ENCODE measurements around the gene PPP1R1C. TPM values are rescaled to one million over a fixed set of nuclear protein-coding genes. Genes with fewer than 3 reads are reported as not detected.

The PPP1R1C gene
- total RNA-seq, 4 donors from 2014 or later = 1.1 to 27.4 TPM; not detected in 2

DNA sequence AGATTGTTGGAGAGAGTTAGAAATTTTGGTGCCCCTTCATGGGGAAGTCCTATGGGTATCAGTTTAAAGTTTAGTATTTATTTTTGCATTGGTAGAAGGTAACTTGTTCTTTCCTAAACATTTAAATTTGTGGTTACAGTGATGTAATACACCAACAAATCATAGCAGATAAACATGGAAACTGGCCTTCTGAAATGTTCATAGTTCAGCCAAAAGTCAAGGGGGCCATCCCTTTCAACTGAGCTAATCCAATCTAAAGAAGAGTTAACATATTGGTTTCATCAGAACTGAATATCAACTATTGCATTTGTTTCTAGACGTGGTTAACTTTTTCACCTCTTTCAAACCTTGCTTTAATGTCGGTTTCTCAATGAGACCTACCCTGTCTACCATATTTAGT is 46.3 kb downstream of the PPP1R1C start:
- Histone ChIP-seq H3K27ac (no peak overlapping the region), H3K9me3 (no peaks in the 10 kb centered on the region), H3K27me3 (no peaks in the 10 kb centered on the region), H3K4me3 (no peak overlapping the region), H3K4me1 (no peaks in the 10 kb centered on the region), H3K36me3 (no peaks in the 10 kb centered on the region)
- no peak for DNase-seq
- TF ChIP-seq, protein P1, sequence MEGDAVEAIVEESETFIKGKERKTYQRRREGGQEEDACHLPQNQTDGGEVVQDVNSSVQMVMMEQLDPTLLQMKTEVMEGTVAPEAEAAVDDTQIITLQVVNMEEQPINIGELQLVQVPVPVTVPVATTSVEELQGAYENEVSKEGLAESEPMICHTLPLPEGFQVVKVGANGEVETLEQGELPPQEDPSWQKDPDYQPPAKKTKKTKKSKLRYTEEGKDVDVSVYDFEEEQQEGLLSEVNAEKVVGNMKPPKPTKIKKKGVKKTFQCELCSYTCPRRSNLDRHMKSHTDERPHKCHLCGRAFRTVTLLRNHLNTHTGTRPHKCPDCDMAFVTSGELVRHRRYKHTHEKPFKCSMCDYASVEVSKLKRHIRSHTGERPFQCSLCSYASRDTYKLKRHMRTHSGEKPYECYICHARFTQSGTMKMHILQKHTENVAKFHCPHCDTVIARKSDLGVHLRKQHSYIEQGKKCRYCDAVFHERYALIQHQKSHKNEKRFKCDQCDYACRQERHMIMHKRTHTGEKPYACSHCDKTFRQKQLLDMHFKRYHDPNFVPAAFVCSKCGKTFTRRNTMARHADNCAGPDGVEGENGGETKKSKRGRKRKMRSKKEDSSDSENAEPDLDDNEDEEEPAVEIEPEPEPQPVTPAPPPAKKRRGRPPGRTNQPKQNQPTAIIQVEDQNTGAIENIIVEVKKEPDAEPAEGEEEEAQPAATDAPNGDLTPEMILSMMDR (IDR thresholded peaks at IDR 0.05) = no peak
- no peak for TF ChIP-seq POLR2A (IDR thresholded peaks at IDR 0.05)
- intact Hi-C loops (cut with DNase I; ENCODE audit: low total_unique reads) = no loop called here

- H3K27ac ChIP-seq = no peak overlapping the region
- no peak for DNase-seq
- no peaks in the 10 kb centered on the region for H3K9me3 ChIP-seq
- H3K4me1 ChIP-seq = no peaks in the 10 kb centered on the region
- H3K36me3 ChIP-seq = no peaks in the 10 kb centered on the region
- intact Hi-C loops (cut with DNase I; ENCODE audit: low total_unique reads) = no loop called here
- H3K4me3 ChIP-seq = no peak overlapping the region
- H3K27me3 ChIP-seq = no peaks in the 10 kb centered on the region
- TF ChIP-seq, protein P1 (IDR thresholded peaks at IDR 0.05) = no peak
- no peak for TF ChIP-seq POLR2A (IDR thresholded peaks at IDR 0.05)
These were observed 47.8 kb downstream of the PPP1R1C start for GRCh38 chr2:182033449-182033848.

- no peaks in the 10 kb centered on the region for H3K9me3 ChIP-seq
- no peaks in the 10 kb centered on the region for H3K27me3 ChIP-seq
- no peaks in the 10 kb centered on the region for H3K4me1 ChIP-seq
- H3K4me3 ChIP-seq = no peak overlapping the region
- H3K36me3 ChIP-seq = no peaks in the 10 kb centered on the region
- intact Hi-C loops (cut with DNase I; ENCODE audit: low total_unique reads) = no loop called here
- no peak for TF ChIP-seq POLR2A (IDR thresholded peaks at IDR 0.05)
- TF ChIP-seq, protein P1 (IDR thresholded peaks at IDR 0.05) = no peak
- DNase-seq = no peak
- H3K27ac ChIP-seq = no peak overlapping the region
These were observed 52.9 kb downstream of the PPP1R1C start for GRCh38 chr2:182038576-182038975.

DNA sequence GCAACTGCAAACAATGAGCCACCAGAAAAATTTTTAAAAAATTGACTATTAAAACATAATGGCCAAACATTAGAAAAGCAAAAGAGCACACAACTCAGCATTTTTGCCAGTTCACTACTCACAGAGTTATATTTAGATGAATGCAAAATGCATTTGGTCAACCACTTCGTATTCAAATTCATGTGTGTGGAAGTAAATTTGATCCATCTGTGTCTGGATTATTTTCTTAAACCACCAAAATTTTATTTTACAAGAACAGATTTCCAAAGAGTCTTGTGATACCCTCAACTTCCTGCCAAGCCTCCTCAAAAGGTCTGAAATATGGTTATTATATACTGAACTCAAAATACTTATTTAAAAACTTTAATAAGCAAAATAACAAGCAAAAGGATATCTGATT is 57.4 kb downstream of the PPP1R1C start:
- H3K4me1 ChIP-seq = no peaks in the 10 kb centered on the region
- no peak overlapping the region for H3K4me3 ChIP-seq
- DNase-seq = no peak
- H3K9me3 ChIP-seq = no peaks in the 10 kb centered on the region
- H3K27me3 ChIP-seq = no peaks in the 10 kb centered on the region
- intact Hi-C loops (cut with DNase I; ENCODE audit: low total_unique reads) = no loop called here
- TF ChIP-seq, protein P1 (IDR thresholded peaks at IDR 0.05) = no peak
- no peak for TF ChIP-seq POLR2A (IDR thresholded peaks at IDR 0.05)
- H3K27ac ChIP-seq = no peak overlapping the region
- H3K36me3 ChIP-seq = no peaks in the 10 kb centered on the region

DNA sequence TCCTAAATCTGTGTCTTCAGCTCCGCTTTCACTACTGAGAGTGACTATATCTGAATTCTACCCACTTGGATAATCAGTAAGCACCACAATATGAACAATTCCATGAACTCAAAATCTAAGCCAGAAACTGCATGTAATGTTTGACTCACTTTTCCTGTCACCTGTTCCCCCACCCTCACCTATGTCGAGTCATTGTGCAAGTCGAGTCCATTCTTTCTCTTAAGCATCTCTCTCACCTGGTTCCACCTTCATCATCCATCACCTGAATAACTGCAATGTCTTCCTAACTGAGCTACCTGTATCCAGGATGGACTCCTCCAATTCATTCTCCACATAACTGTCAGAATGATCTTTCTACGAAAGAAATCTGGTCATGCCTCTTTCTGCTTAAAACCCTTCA is 58.2 kb downstream of the PPP1R1C start:
- no peaks in the 10 kb centered on the region for H3K9me3 ChIP-seq
- no peak for TF ChIP-seq POLR2A (IDR thresholded peaks at IDR 0.05)
- TF ChIP-seq, protein P1 (IDR thresholded peaks at IDR 0.05) = no peak
- intact Hi-C loops (cut with DNase I; ENCODE audit: low total_unique reads) = no loop called here
- no peak for DNase-seq
- H3K27me3 ChIP-seq = no peaks in the 10 kb centered on the region
- no peak overlapping the region for H3K4me3 ChIP-seq
- H3K36me3 ChIP-seq = no peaks in the 10 kb centered on the region
- H3K27ac ChIP-seq = no peak overlapping the region
- H3K4me1 ChIP-seq = peaks cover 0 to 4% of the 10 kb centered on the region in 2 donors

All from uterus (tissue), 4 donors.